Breast epithelium (tissue), 4 donors: ENCODE data around the gene EPS8L1. TPM values are rescaled to one million over a fixed set of nuclear protein-coding genes. Genes with fewer than 3 reads are reported as not detected.

Source experiments
- DNase-seq, 2 donors: peaks; one replicate each; pipeline ENCODE4 v3.0.0-alpha.2; 2019; ENCODE audit warnings: low spot score in 2 of 2
- H3K27ac ChIP-seq, 2 donors: fragments of 200-600 bp; sonication (generic) in 1 of 2; one replicate each; pipeline ENCODE4 v1.5.1; 2016 to 2019; ENCODE audit warnings: mild to moderate bottlenecking in 1 of 2
- H3K27me3 ChIP-seq, 2 donors: fragments of 200-600 bp; sonication (generic) in 1 of 2; one replicate each; pipeline versions ENCODE4 v1.5.1 to v1.6.0; 2017 to 2019; ENCODE audit warnings: control low read depth in 1 of 2, mild to moderate bottlenecking in 1 of 2
- H3K36me3 ChIP-seq: fragments of 200-600 bp; one replicate; pipeline ENCODE4 v1.5.1; 2019
- H3K4me1 ChIP-seq, 2 donors: fragments of 200-600 bp; sonication (generic); one replicate each; pipeline ENCODE4 v1.5.1; 2016 to 2019; ENCODE audit warnings: control low read depth in 1 of 2
- H3K4me3 ChIP-seq, 3 donors: fragments of 200-600 bp; sonication (generic); 1 replicate in 2 of 3; 2 replicates in 1 of 3; pipeline ENCODE4 v1.5.1; 2016 to 2019; ENCODE audit warnings: mild to moderate bottlenecking in 3 of 3, moderate library complexity in 2 of 3
- H3K9me3 ChIP-seq, 2 donors: fragments of 200-600 bp; sonication (generic) in 1 of 2; one replicate each; pipeline ENCODE4 v1.5.1; 2016 to 2019; ENCODE audit warnings: control low read depth in 1 of 2
- CTCF ChIP-seq, 3 donors: fragments of 450-650 bp; IDR thresholded peaks; one replicate each; pipeline ENCODE4 v1.5.1; 2016 to 2017; ENCODE audit warnings: antibody characterized with exemption in 3 of 3, mild to moderate bottlenecking in 3 of 3, moderate library complexity in 3 of 3
- POLR2A ChIP-seq: fragments of 450-650 bp; IDR thresholded peaks from one replicate; pipeline ENCODE4 v1.6.1; 2016; ENCODE audit warnings: antibody characterized with exemption, mild to moderate bottlenecking, moderate library complexity
- POLR2AphosphoS5 ChIP-seq, 3 donors: sonication (generic); formaldehyde crosslinking; IDR thresholded peaks; one replicate each; pipeline ENCODE4 v1.6.1; 2017; ENCODE audit warnings: antibody characterized with exemption in 3 of 3
- intact Hi-C: fragments of 100-400 bp; cut with DNase I; formaldehyde crosslinking; loops from one replicate; pipeline ENCODE4 v1.15.1; 2023; ENCODE audit warnings: low total_unique reads
- total RNA-seq, 3 donors: library from RNA; depleted of rRNA; stranded (reverse); fragments of >200 nt; gene quantifications; one replicate each; pipeline ENCODE4 v1.1.0, GENCODE V29; 2016

The EPS8L1 gene
- total RNA-seq, 3 donors from 2014 or later = 2.4 to 51.1 (median 50.1) TPM

- no peaks in the 10 kb centered on the region for H3K36me3 ChIP-seq
- DNase-seq = no peak
- H3K27ac ChIP-seq = no peak overlapping the region
- intact Hi-C loops = no loop called here
- TF ChIP-seq CTCF (IDR thresholded peaks at IDR 0.05) (no peak), POLR2AphosphoS5 (IDR thresholded peaks at IDR 0.05) (no peak), POLR2A (no peak)
- H3K4me3 ChIP-seq = no peak overlapping the region
- no peaks in the 10 kb centered on the region for H3K4me1 ChIP-seq
- no peaks in the 10 kb centered on the region for H3K9me3 ChIP-seq
- H3K27me3 ChIP-seq = no peaks in the 10 kb centered on the region
Observed at GRCh38 chr19:55041244-55041626, 34.4 kb upstream of the EPS8L1 start.

GRCh38 chr19:55041627-55042343, 33.9 kb upstream of the EPS8L1 start:
- Histone ChIP-seq H3K27ac (no peak overlapping the region), H3K27me3 (no peaks in the 10 kb centered on the region), H3K4me3 (no peak overlapping the region), H3K9me3 (no peaks in the 10 kb centered on the region), H3K4me1 (no peaks in the 10 kb centered on the region), H3K36me3 (peaks cover 4% of the 10 kb centered on the region)
- DNase-seq = no peak
- intact Hi-C loops = no loop called here
- TF ChIP-seq CTCF (IDR thresholded peaks at IDR 0.05) (no peak), POLR2A (no peak), POLR2AphosphoS5 (IDR thresholded peaks at IDR 0.05) (no peak)

GRCh38 chr19:55042344-55042678, 33.4 kb upstream of the EPS8L1 start:
- Histone ChIP-seq H3K27ac (no peak overlapping the region), H3K36me3 (peaks cover 9% of the 10 kb centered on the region), H3K9me3 (no peaks in the 10 kb centered on the region), H3K27me3 (no peaks in the 10 kb centered on the region), H3K4me3 (no peak overlapping the region), H3K4me1 (no peaks in the 10 kb centered on the region)
- no peak for TF ChIP-seq POLR2A
- no peak for TF ChIP-seq CTCF (IDR thresholded peaks at IDR 0.05)
- TF ChIP-seq POLR2AphosphoS5 (IDR thresholded peaks at IDR 0.05) = no peak
- no peak for DNase-seq
- intact Hi-C loops = no loop called here

- TF ChIP-seq CTCF (IDR thresholded peaks at IDR 0.05) (no peak), POLR2A (no peak), POLR2AphosphoS5 (IDR thresholded peaks at IDR 0.05) (no peak)
- intact Hi-C loops = no loop called here
- H3K4me1 ChIP-seq = no peaks in the 10 kb centered on the region
- DNase-seq = no peak
- H3K27ac ChIP-seq = no peak overlapping the region
- H3K4me3 ChIP-seq = no peak overlapping the region
- no peaks in the 10 kb centered on the region for H3K9me3 ChIP-seq
- H3K36me3 ChIP-seq = peaks cover 11% of the 10 kb centered on the region
- H3K27me3 ChIP-seq = no peaks in the 10 kb centered on the region
Observed at GRCh38 chr19:55042688-55043087, 33.0 kb upstream of the EPS8L1 start.

- intact Hi-C loops = no loop called here
Observed at GRCh38 chr19:55044286-55044685, 31.4 kb upstream of the EPS8L1 start.

More at GRCh38 chr19:55044286-55044685, 31.4 kb upstream of the EPS8L1 start:
- TF ChIP-seq POLR2A (no peak), POLR2AphosphoS5 (IDR thresholded peaks at IDR 0.05) (no peak), CTCF (IDR thresholded peaks at IDR 0.05) (no peak)
- Histone ChIP-seq H3K27ac (no peak overlapping the region), H3K27me3 (no peaks in the 10 kb centered on the region), H3K4me3 (no peak overlapping the region), H3K36me3 (peaks cover 11% of the 10 kb centered on the region), H3K9me3 (no peaks in the 10 kb centered on the region), H3K4me1 (no peaks in the 10 kb centered on the region)
- DNase-seq = no peak
